Measurements from ENCODE around the gene DMBX1.

DMBX1 gene

GRCh38 chr1:46497665-46498064, 8.0 kb downstream of the DMBX1 start:
- Mint-ChIP-seq H3K27me3 (peaks cover 24% of the 10 kb centered on the region), H3K36me3 (peaks cover 2% of the 10 kb centered on the region), H3K9me3 (ENCODE audit: low read depth) (no peaks in the 10 kb centered on the region), H3K4me1 (ENCODE audit: low read depth) (no peaks in the 10 kb centered on the region), H3K4me3 (no peak overlapping the region), H3K27ac (no peak overlapping the region)

DNA sequence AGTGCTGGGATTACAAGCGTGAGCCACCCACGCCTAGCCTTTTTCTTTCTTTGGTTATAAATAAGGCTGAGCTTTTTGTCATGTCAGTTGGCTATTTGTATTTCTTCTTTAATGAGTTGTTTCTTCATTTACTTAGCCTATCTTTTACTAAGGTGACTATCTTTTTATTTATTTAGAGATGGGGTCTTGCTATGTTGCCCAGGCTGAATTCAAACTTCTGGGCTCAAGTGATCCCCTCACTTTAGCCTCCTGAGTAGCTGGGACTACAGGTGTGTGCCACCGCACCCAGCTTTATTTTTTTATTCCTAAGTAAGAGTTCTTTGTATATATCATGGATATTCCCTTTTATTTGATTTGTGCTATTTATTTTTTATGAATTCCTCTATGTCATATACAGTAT, 11.9 kb downstream of the DMBX1 start:
- H3K27ac Mint-ChIP-seq, result no peak overlapping the region
- H3K27me3 Mint-ChIP-seq, result peaks cover 15% of the 10 kb centered on the region
- H3K4me1 Mint-ChIP-seq (ENCODE audit: low read depth), result no peaks in the 10 kb centered on the region
- H3K36me3 Mint-ChIP-seq, result peaks cover 2% of the 10 kb centered on the region
- no peak overlapping the region for H3K4me3 Mint-ChIP-seq
- no peaks in the 10 kb centered on the region for H3K9me3 Mint-ChIP-seq (ENCODE audit: low read depth)

GRCh38 chr1:46503421-46503820, 13.8 kb downstream of the DMBX1 start:
- no peaks in the 10 kb centered on the region for H3K4me1 Mint-ChIP-seq (ENCODE audit: low read depth)
- no peak overlapping the region for H3K4me3 Mint-ChIP-seq
- no peaks in the 10 kb centered on the region for H3K9me3 Mint-ChIP-seq (ENCODE audit: low read depth)
- H3K36me3 Mint-ChIP-seq, result peaks cover 2% of the 10 kb centered on the region
- peaks cover 15% of the 10 kb centered on the region for H3K27me3 Mint-ChIP-seq
- no peak overlapping the region for H3K27ac Mint-ChIP-seq

- H3K27ac Mint-ChIP-seq, result no peak overlapping the region
- no peaks in the 10 kb centered on the region for H3K9me3 Mint-ChIP-seq (ENCODE audit: low read depth)
- no peak overlapping the region for H3K4me3 Mint-ChIP-seq
- H3K4me1 Mint-ChIP-seq (ENCODE audit: low read depth), result no peaks in the 10 kb centered on the region
- H3K27me3 Mint-ChIP-seq, result peaks cover 9% of the 10 kb centered on the region
- H3K36me3 Mint-ChIP-seq, result peaks cover 2% of the 10 kb centered on the region
Measured at GRCh38 chr1:46506470-46507219, 17.0 kb downstream of the DMBX1 start.

DNA sequence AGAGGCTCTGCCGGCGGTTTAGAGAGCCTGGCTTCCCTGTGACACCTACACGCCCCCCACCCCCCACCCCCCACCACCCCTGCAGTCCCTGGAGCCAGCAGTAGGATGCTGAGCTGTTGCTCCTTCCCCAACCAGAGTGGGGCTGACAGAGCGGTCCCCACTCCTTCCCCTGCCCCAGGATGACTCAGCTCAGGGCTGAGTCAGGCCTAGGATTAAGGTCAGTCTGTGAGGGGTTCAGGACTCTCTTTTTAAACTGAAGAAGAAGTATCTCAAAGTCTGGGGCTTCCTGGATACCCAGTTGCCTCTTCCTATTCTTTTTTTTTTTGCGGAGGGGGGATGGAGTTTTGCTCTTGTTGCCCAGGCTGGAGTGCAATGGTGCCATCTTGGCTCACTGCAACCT, 19.1 kb downstream of the DMBX1 start:
- H3K4me3 Mint-ChIP-seq, result no peak overlapping the region
- H3K27me3 Mint-ChIP-seq, result peaks cover 8% of the 10 kb centered on the region
- H3K4me1 Mint-ChIP-seq (ENCODE audit: low read depth), result no peaks in the 10 kb centered on the region
- H3K36me3 Mint-ChIP-seq, result no peaks in the 10 kb centered on the region
- H3K9me3 Mint-ChIP-seq (ENCODE audit: low read depth), result no peaks in the 10 kb centered on the region
- H3K27ac Mint-ChIP-seq, result no peak overlapping the region

GRCh38 chr1:46510341-46510997, 20.8 kb downstream of the DMBX1 start:
- Mint-ChIP-seq H3K4me3 (no peak overlapping the region), H3K9me3 (ENCODE audit: low read depth) (no peaks in the 10 kb centered on the region), H3K27ac (no peak overlapping the region), H3K4me1 (ENCODE audit: low read depth) (no peaks in the 10 kb centered on the region), H3K27me3 (peaks cover 8% of the 10 kb centered on the region), H3K36me3 (no peaks in the 10 kb centered on the region)

- H3K27ac Mint-ChIP-seq, result no peak overlapping the region
- no peaks in the 10 kb centered on the region for H3K9me3 Mint-ChIP-seq (ENCODE audit: low read depth)
- no peaks in the 10 kb centered on the region for H3K4me1 Mint-ChIP-seq (ENCODE audit: low read depth)
- no peak overlapping the region for H3K4me3 Mint-ChIP-seq
- H3K27me3 Mint-ChIP-seq, result peaks cover 9% of the 10 kb centered on the region
- no peaks in the 10 kb centered on the region for H3K36me3 Mint-ChIP-seq
Measured at GRCh38 chr1:46510998-46511365, 21.3 kb downstream of the DMBX1 start.

GRCh38 chr1:46512135-46512791, 22.6 kb downstream of the DMBX1 start:
- Mint-ChIP-seq H3K27ac (no peak overlapping the region), H3K4me1 (ENCODE audit: low read depth) (peaks cover 2% of the 10 kb centered on the region), H3K27me3 (peaks cover 14% of the 10 kb centered on the region), H3K36me3 (no peaks in the 10 kb centered on the region), H3K9me3 (ENCODE audit: low read depth) (no peaks in the 10 kb centered on the region), H3K4me3 (no peak overlapping the region)

- Mint-ChIP-seq H3K4me3 (no peak overlapping the region), H3K27ac (no peak overlapping the region), H3K27me3 (peaks cover 15% of the 10 kb centered on the region), H3K36me3 (no peaks in the 10 kb centered on the region), H3K9me3 (ENCODE audit: low read depth) (no peaks in the 10 kb centered on the region), H3K4me1 (ENCODE audit: low read depth) (peaks cover 2% of the 10 kb centered on the region)
Measured at GRCh38 chr1:46512792-46513190, 23.2 kb downstream of the DMBX1 start.

- Mint-ChIP-seq H3K36me3 (no peaks in the 10 kb centered on the region), H3K27me3 (peaks cover 20% of the 10 kb centered on the region), H3K9me3 (ENCODE audit: low read depth) (no peaks in the 10 kb centered on the region), H3K27ac (no peak overlapping the region), H3K4me3 (no peak overlapping the region), H3K4me1 (ENCODE audit: low read depth) (peaks cover 2% of the 10 kb centered on the region)
Measured at GRCh38 chr1:46513536-46513935, 23.9 kb downstream of the DMBX1 start.

DNA sequence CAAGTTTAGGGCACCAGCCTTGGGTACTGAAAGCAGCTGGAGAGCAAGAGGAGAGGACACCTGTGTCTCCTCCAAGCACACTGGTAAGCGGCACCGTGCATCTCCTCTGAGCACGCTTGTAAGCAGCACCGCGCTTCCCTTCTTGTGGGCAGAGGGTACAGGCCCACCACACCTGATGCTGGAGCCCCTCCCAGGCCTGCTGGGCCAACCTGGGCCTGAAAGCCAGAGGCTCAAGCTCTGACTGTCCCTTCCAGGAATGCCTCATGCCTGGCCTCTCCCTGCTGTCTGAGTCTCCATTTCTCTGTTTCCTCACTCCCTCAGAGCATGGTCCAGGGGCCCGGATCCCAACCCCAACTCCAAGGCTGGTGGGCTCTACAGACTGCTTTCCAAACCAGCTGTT, 25.9 kb downstream of the DMBX1 start:
- Mint-ChIP-seq H3K9me3 (ENCODE audit: low read depth) (no peaks in the 10 kb centered on the region), H3K27ac (no peak overlapping the region), H3K4me3 (no peak overlapping the region), H3K27me3 (peaks cover 20% of the 10 kb centered on the region), H3K36me3 (no peaks in the 10 kb centered on the region), H3K4me1 (ENCODE audit: low read depth) (peaks cover 2% of the 10 kb centered on the region)

- H3K4me1 Mint-ChIP-seq (ENCODE audit: low read depth), result peaks cover 2% of the 10 kb centered on the region
- H3K27me3 Mint-ChIP-seq, result peaks cover 20% of the 10 kb centered on the region
- no peaks in the 10 kb centered on the region for H3K36me3 Mint-ChIP-seq
- H3K27ac Mint-ChIP-seq, result no peak overlapping the region
- H3K9me3 Mint-ChIP-seq (ENCODE audit: low read depth), result no peaks in the 10 kb centered on the region
- H3K4me3 Mint-ChIP-seq, result no peak overlapping the region
Measured at GRCh38 chr1:46516200-46516950, 26.7 kb downstream of the DMBX1 start.

DNA sequence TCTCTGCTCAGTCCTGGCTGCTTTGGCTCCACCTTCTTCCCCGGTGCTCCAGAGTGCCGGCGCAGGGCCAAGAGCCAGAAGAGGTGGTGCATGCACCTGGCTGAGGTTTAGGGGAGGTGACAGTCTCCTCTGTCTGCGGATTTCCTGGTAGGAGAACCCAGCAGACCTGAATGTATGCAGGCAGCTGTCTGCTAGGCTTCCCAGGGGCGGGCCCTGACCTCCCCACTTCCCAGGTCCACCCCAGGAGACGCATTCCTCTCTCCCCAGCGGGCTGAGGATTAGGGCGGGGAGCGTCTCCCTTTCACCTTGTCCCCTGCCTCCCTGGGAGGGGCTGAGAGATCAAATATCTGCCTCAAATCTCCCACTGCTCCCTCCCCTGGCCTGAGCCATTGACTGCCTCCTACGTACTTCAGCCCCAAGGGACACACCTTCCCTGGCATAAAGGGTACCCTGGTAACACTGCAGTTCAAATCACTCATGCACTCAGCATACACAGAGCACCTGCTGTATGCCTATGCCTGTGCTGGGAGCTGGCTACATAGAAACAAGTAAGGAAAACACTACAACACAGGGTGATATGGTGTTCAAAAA, 27.5 kb downstream of the DMBX1 start:
- Mint-ChIP-seq H3K4me3 (no peak overlapping the region), H3K27me3 (peaks cover 20% of the 10 kb centered on the region), H3K27ac (no peak overlapping the region), H3K4me1 (ENCODE audit: low read depth) (peaks cover 5% of the 10 kb centered on the region), H3K36me3 (no peaks in the 10 kb centered on the region), H3K9me3 (ENCODE audit: low read depth) (no peaks in the 10 kb centered on the region)

DNA sequence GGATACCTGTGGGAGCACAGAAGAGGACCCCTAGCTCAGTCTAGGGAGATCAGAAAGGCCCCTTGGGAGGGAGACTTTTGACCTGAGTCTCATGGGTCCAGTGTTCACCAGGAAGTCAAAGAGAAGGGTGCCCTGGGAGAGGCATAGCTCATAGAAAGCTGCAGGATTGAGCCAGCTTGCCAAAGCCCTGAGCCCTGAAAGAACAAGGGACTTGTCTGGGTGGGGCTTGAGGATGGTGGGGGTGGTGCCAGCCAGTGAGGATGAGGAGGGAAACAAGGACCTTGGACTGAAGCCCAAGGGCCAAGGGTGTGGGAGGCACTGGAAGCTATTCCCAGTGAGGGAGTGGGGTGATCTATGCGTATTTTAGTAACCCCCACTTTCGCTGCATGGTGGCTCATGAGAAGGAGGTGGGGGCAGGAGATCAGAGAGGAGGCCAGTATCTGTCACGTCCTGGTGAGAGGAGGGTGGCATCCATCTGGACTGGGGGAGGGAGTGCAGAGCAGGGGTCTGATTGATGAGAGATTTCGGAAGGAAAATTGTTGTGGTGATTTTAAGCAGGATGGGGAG, 28.4 kb downstream of the DMBX1 start:
- Mint-ChIP-seq H3K27ac (no peak overlapping the region), H3K27me3 (peaks cover 15% of the 10 kb centered on the region), H3K36me3 (no peaks in the 10 kb centered on the region), H3K4me3 (no peak overlapping the region), H3K9me3 (ENCODE audit: low read depth) (no peaks in the 10 kb centered on the region), H3K4me1 (ENCODE audit: low read depth) (peaks cover 5% of the 10 kb centered on the region)
